ENCODE measurements around the gene STARD3.

The STARD3 gene

DNA sequence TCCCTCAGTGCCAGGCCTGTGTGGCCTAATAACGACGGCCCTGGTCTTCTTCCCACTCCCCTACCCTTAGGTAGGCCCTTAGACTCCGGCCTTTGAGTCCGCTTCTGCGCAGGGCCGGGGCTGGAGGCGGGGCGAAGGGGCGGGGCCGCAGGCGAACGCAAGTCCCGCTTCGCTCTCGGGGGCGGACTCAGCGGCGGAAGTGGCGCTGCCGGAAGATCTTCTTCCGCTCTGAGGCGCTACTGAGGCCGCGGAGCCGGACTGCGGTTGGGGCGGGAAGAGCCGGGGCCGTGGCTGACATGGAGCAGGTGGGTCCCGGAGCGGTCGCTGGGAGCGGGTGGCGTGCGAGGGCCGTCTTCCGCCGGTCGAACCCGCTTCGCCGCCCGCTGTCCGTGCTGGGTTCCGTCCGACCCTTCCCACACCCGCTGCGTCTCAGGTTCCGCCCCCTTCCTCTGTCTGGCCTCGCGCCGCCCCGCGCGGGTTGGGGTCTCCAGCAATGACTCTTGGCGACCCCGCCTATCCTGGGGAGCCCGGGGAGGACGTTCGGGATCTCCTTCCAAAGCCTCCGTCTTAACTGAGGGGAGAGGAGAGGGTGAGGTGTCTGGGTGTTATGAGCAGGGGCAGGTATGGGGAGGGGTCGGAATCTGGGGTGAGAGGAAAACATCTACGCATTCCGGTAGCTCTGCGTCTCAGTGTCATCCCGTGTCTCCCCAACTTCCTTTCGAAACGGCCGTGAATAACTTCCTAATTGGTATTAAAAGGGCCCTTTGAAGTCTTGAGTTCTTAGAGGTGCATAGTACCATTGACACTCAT is at the start of gene STARD3:
Gene STARD3, plus strand, starts transcription at position 218 of the 810 bp plus-strand sequence. CDS start 16,388 bp downstream, outside the sequence.
- TF ChIP-seq GATA3 (IDR thresholded peaks at IDR 0.05; ENCODE audit: low read depth, low read length) = no peak
- no peak for TF ChIP-seq GATA2 (IDR thresholded peaks at IDR 0.05; ENCODE audit: low read depth, low read length)

GRCh38 chr17:39591958-39592954 is 44.7 kb upstream of the STARD3 start:
- TF ChIP-seq GATA2 (IDR thresholded peaks at IDR 0.05; ENCODE audit: low read depth, low read length) (no peak), GATA3 (IDR thresholded peaks at IDR 0.05; ENCODE audit: low read depth, low read length) (no peak)

GRCh38 chr17:39593371-39593770 is 43.6 kb upstream of the STARD3 start:
- TF ChIP-seq GATA2 (IDR thresholded peaks at IDR 0.05; ENCODE audit: low read depth, low read length) (no peak), GATA3 (IDR thresholded peaks at IDR 0.05; ENCODE audit: low read depth, low read length) (no peak)

- no peak for TF ChIP-seq GATA3 (IDR thresholded peaks at IDR 0.05; ENCODE audit: low read depth, low read length)
- no peak for TF ChIP-seq GATA2 (IDR thresholded peaks at IDR 0.05; ENCODE audit: low read depth, low read length)
Measured at GRCh38 chr17:39595294-39595693, 41.6 kb upstream of the STARD3 start.

GRCh38 chr17:39595928-39596510 is 40.9 kb upstream of the STARD3 start:
- no peak for TF ChIP-seq GATA2 (IDR thresholded peaks at IDR 0.05; ENCODE audit: low read depth, low read length)
- no peak for TF ChIP-seq GATA3 (IDR thresholded peaks at IDR 0.05; ENCODE audit: low read depth, low read length)

GRCh38 chr17:39596543-39597267 is 40.2 kb upstream of the STARD3 start:
- no peak for TF ChIP-seq GATA3 (IDR thresholded peaks at IDR 0.05; ENCODE audit: low read depth, low read length)
- TF ChIP-seq GATA2 (IDR thresholded peaks at IDR 0.05; ENCODE audit: low read depth, low read length) = no peak

DNA sequence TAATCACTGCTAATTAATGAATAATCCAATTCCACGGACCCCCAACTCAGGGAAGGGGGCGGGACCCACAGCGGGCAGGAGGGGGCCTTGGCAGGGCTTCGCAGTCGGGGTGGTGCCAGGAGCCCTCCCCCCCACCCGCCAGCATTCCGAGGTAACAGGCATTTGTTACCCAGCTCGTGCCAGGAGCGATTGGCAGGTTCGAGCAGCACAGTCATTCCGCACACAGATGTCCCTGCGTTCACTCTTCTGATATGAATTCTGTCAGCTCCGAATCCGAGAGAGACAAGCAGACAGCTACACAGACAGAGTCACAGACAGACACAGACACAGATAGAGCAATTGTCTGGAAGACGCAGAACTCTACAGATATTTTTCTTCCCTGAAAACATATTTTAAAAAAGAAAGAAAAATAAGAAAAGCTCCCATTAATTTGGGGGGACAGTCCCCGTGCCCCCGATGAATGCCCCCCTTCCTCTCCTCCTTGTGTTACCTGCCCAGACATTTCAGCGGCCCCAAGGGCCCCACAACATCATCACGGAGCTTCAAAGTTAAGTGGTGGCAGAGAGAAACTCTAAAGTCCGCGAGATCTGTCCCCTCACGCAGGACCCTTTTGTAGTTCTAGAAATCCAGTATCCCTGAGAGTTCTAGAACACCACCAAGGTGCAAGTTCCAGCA is 39.4 kb upstream of the STARD3 start:
- TF ChIP-seq GATA2 (IDR thresholded peaks at IDR 0.05; ENCODE audit: low read depth, low read length) (no peak), GATA3 (IDR thresholded peaks at IDR 0.05; ENCODE audit: low read depth, low read length) (no peak)

DNA sequence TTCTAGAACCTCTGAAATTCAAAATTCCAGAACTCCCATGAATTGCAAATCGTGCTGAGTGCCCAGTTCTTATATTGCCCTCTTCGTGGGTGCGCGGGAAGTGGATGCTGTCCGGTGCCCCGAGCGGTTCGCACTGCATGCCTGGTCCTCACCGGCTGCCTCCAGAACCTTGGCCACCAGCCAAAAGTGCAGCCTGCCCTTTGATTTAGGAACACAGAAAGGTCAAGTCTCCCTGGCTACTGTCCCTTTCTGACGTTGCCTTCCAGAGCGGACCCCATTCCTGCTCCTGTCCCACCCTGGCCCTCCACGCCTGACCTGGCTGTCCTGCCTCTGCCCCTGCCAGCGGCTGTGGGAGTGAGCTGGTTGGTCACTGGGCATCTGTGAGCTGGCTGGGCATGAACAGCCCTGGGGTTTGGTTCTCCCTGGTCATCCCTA is 38.9 kb upstream of the STARD3 start:
- TF ChIP-seq GATA3 (IDR thresholded peaks at IDR 0.05; ENCODE audit: low read depth, low read length) (no peak), GATA2 (IDR thresholded peaks at IDR 0.05; ENCODE audit: low read depth, low read length) (no peak)

DNA sequence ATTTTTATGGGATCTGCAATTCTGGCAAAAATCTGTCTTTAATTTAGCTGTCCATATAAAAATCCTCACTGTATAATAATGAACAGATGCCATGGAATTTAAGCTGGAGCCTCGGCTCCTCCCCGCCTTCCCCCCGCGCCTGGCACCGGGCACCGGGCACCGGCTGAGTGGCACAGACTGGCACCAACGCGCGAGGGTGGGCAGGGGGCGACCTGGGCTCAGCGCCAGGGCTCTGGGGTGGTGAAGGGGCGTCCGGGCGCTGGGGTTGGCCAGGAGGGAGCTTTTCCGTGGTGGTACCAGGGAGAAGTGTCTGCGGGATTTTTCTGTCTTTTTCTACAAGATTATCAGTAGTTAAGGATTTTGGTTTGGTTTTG is 38.3 kb upstream of the STARD3 start:
- TF ChIP-seq GATA3 (IDR thresholded peaks at IDR 0.05; ENCODE audit: low read depth, low read length) (no peak), GATA2 (IDR thresholded peaks at IDR 0.05; ENCODE audit: low read depth, low read length) (no peak)

- TF ChIP-seq GATA2 (IDR thresholded peaks at IDR 0.05; ENCODE audit: low read depth, low read length) (no peak), GATA3 (IDR thresholded peaks at IDR 0.05; ENCODE audit: low read depth, low read length) (no peak)
Measured at GRCh38 chr17:39599004-39599664, 37.8 kb upstream of the STARD3 start.

GRCh38 chr17:39599665-39600231 is 37.2 kb upstream of the STARD3 start:
- no peak for TF ChIP-seq GATA2 (IDR thresholded peaks at IDR 0.05; ENCODE audit: low read depth, low read length)
- no peak for TF ChIP-seq GATA3 (IDR thresholded peaks at IDR 0.05; ENCODE audit: low read depth, low read length)

Measured in SH-SY5Y (cell line).